Stimulated activated effector memory CD8-positive, alpha-beta T cell treated with anti-CD3 and anti-CD28 coated beads, Interleukin-12 subunit alpha, Interleukin-12 subunit beta, amount 100 ng/mL, for 72 hours (primary cell): Measurements from ENCODE around the gene NREP.

ENCODE experiments used
- ATAC-seq: fragments of 150-1000 bp; cut with Tn5 transposase; 2 replicates; pipeline ENCODE4 v1.10.0; 2021
- DNase-seq, 2 donors: peaks; one replicate each; pipeline ENCODE4 v3.0.0; 2021 to 2022; ENCODE audit warnings: low spot score in 2 of 2
- H3K27ac Mint-ChIP-seq: one replicate; pipeline ENCODE4 v1.8.0; 2022; ENCODE audit warnings: mild to moderate bottlenecking, mixed read lengths
- H3K36me3 Mint-ChIP-seq: one replicate; pipeline ENCODE4 v1.8.0; 2022; ENCODE audit warnings: mild to moderate bottlenecking, mixed read lengths
- H3K4me1 Mint-ChIP-seq: one replicate; pipeline ENCODE4 v1.8.0; 2022; ENCODE audit warnings: mixed read lengths
- H3K4me3 Mint-ChIP-seq: one replicate; pipeline ENCODE4 v1.8.0; 2022; ENCODE audit warnings: mild to moderate bottlenecking, mixed read lengths
- H3K9me3 Mint-ChIP-seq: one replicate; pipeline ENCODE4 v1.8.0; 2022; ENCODE audit warnings: mixed read lengths

NREP gene, protein sequence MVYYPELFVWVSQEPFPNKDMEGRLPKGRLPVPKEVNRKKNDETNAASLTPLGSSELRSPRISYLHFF

DNA sequence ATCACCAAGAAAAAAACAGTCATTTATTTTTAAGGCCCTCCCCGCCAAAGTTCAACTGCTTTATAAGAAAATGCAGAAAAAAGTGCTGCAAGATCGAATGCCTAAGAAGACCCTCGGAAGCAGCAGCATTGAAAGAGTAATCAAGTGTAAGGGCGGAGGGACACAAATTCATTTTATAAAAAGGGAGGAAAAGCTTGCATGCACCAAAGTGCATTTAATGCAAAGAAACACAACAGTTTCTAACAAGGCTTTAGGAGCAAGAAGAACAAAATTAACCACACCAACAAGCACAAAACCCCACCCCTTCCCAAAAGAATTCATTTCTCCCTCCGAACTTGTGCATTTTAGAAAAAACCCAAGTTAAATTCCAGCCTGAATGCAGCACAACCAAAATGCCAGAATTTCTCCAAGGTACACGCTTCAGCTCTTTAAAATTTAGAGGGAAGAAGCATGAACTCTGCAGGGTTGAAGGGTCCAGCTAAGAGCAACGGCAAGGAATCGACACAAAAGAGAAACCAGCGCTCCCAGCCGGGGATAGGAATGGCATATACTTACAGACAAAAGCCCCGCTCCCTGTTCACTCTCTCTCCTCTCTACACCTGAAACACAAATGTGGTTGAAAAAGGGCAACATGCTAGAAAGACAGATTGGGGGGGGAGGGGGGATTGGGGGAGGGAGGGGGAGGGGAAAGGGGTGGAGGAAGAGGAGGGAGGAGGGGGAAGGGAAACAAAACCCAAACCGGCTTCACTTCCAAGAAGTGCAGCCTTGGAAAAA, at the start of gene NREP:
NREP (minus strand) TSS at position 614 of the 774 bp plus-strand sequence. CDS start 1,422 bp downstream, outside the sequence.
- no peaks in the 10 kb centered on the region for H3K36me3 Mint-ChIP-seq
- DNase-seq, result peak in 1 of 2 donors; percentile 49
- no peak for ATAC-seq
- peak within 1 kb of the TSS; percentile 69 for H3K4me3 Mint-ChIP-seq
- no peaks in the 10 kb centered on the region for H3K4me1 Mint-ChIP-seq
- H3K27ac Mint-ChIP-seq, result peak within 1 kb of the TSS; percentile 75
- H3K9me3 Mint-ChIP-seq, result no peaks in the 10 kb centered on the region

DNA sequence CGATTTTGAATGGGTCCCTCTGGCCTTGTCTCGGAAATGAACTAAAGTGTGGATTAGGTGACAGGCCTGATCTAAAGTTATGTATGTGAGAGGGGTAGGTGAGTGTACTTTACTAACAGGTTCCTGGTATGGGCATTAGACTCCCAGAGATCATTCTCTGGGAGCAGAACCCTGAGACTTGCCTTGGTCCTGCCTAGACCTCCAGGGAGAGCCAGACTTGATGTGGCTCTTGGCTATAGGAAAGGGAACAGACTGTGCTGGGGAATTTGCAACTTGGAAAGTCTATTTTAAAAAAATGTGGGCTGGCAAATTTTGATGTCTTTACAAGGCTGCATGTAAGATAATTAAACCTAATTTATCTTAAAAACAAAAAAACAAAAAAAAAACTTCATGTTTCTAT, 49.8 kb upstream of the NREP start:
- H3K4me3 Mint-ChIP-seq, result no peak overlapping the region
- H3K27ac Mint-ChIP-seq, result no peak overlapping the region
- no peaks in the 10 kb centered on the region for H3K4me1 Mint-ChIP-seq
- no peaks in the 10 kb centered on the region for H3K9me3 Mint-ChIP-seq
- ATAC-seq, result no peak
- no peak for DNase-seq
- no peaks in the 10 kb centered on the region for H3K36me3 Mint-ChIP-seq

DNA sequence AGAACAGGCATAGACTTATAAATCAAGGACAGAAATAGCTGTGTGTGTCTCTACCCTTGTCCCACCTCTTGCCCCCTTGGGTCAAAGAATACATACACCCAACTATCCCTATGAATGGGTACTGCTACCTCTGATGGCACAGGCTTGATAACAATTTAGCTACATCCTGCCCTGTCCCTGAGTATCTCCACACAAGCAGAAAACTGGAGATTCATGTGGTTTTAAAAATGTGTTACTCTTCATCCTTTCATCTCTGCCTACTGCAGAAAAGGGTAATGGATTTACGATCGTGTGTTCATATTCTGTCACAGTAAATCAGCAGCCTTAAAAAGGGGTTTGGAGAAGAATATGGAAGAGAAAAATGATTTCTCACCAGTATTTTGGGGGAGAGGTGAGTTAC, 49.2 kb upstream of the NREP start:
- H3K4me1 Mint-ChIP-seq, result no peaks in the 10 kb centered on the region
- no peaks in the 10 kb centered on the region for H3K36me3 Mint-ChIP-seq
- no peak overlapping the region for H3K4me3 Mint-ChIP-seq
- DNase-seq, result no peak
- ATAC-seq, result no peak
- H3K27ac Mint-ChIP-seq, result no peak overlapping the region
- H3K9me3 Mint-ChIP-seq, result no peaks in the 10 kb centered on the region

DNA sequence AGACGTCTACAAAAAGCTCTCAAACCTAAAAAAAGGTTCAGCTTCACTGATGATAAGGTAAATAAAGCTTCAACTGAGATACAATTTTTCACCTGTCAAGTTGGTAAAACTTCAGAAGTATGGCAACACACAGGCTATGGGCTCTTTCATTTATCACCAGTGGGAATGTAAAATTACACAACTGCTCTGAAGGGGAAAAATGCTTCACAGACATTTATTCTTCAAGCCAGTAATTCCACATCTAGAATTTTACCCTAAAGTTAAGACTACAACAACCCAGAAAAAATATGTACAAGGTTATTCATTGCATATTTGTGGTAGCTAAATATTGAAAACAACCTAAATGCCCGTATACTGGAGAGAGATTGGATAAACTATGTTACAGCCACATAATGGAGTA, 48.1 kb upstream of the NREP start:
- H3K9me3 Mint-ChIP-seq, result no peaks in the 10 kb centered on the region
- no peaks in the 10 kb centered on the region for H3K4me1 Mint-ChIP-seq
- no peak overlapping the region for H3K27ac Mint-ChIP-seq
- DNase-seq (no peak), ATAC-seq (no peak)
- no peaks in the 10 kb centered on the region for H3K36me3 Mint-ChIP-seq
- no peak overlapping the region for H3K4me3 Mint-ChIP-seq

DNA sequence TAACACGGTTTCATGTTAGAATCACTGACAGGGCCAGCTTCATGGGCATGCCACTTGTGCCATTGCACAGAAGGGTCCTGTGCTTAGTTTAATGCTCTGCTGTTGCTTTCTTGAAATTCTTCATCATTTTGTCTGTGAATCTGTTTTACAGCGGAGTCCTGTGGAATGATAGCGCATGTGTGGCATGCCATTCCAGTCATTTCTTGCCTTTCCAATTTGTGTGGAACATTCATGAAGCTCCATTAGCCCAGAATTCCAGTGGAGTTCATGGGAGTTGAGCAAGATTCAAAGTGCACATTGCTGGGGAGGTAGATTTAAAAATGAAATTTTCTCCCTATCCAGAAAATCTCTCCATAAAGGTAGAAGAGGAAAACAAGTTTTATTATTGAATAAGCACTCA, 43.4 kb upstream of the NREP start:
- H3K9me3 Mint-ChIP-seq, result peaks cover 2% of the 10 kb centered on the region
- no peak for ATAC-seq
- H3K27ac Mint-ChIP-seq, result no peak overlapping the region
- H3K4me3 Mint-ChIP-seq, result no peak overlapping the region
- no peaks in the 10 kb centered on the region for H3K36me3 Mint-ChIP-seq
- no peak for DNase-seq
- no peaks in the 10 kb centered on the region for H3K4me1 Mint-ChIP-seq

DNA sequence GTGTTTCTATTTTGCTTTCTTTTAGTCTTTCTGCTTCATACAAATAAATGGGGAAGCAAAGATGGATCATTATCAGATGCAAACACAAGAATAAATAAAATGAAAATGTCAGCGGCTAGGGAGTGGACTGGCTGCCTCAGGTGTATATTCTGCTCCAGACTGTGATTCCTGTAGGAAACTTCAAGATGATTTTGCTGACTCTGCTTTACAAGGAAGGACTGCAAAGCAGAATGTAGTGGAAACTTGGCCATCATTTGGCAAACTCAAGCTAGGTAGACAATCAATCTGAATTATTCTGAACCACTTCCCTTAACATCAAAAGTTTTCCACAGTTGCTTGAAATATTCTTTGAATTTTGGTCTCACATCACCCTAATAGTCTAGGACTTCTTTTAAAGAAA, 38.1 kb upstream of the NREP start:
- H3K9me3 Mint-ChIP-seq, result peaks cover 4% of the 10 kb centered on the region
- H3K27ac Mint-ChIP-seq, result no peak overlapping the region
- DNase-seq (no peak), ATAC-seq (no peak)
- H3K4me3 Mint-ChIP-seq, result no peak overlapping the region
- no peaks in the 10 kb centered on the region for H3K4me1 Mint-ChIP-seq
- no peaks in the 10 kb centered on the region for H3K36me3 Mint-ChIP-seq

DNA sequence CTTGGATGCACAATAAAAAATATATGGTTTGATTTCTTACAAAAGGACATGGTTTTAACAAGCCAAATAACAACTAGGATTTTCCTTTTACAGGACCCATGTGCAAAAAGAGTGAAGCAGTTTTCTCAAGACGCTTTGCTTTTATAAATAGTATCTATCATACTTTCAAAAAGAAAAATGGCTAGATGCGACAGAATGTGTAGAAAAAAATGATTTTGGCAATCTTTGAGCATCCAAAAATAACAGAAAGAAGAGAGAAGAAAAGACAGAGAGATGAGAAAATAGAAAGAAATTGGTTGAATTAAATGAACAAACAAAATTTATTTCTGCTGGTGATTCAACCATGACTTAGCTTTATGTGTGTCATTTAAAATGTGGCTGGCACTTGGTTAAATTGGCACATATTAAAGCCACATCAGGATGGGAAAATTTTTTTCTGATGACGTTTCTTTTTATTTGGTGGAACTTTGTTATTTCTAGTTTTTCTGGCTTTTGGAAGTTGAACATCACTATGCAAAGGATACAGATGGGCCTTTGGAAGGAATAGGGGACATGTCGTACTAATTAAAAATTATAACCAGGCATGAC, 35.6 kb upstream of the NREP start:
- DNase-seq (no peak), ATAC-seq (no peak)
- Mint-ChIP-seq H3K36me3 (no peaks in the 10 kb centered on the region), H3K4me3 (no peak overlapping the region), H3K27ac (no peak overlapping the region), H3K9me3 (peaks cover 7% of the 10 kb centered on the region), H3K4me1 (no peaks in the 10 kb centered on the region)

DNA sequence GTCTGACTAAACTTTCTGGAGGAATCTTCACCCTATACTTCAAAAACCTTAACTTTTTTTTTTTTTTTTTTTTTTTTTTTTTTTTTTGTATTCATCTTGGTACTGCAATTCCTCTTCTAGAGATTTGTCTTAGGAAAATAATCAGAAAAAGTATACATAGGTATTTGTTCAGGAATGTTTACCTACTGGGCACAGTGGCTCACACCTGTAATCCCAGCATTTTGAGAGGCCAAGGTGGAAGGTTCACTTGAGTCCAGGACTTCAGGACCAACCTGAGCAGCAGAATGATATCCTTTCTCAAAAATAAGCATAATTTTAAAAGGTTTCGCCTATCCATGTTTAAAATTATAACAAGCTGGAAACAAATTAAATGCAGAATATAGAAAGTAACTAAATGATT, 33.3 kb upstream of the NREP start:
- ATAC-seq (no peak), DNase-seq (no peak)
- H3K4me3 Mint-ChIP-seq, result no peak overlapping the region
- no peaks in the 10 kb centered on the region for H3K36me3 Mint-ChIP-seq
- H3K27ac Mint-ChIP-seq, result no peak overlapping the region
- H3K9me3 Mint-ChIP-seq, result peaks cover 5% of the 10 kb centered on the region
- no peaks in the 10 kb centered on the region for H3K4me1 Mint-ChIP-seq

DNA sequence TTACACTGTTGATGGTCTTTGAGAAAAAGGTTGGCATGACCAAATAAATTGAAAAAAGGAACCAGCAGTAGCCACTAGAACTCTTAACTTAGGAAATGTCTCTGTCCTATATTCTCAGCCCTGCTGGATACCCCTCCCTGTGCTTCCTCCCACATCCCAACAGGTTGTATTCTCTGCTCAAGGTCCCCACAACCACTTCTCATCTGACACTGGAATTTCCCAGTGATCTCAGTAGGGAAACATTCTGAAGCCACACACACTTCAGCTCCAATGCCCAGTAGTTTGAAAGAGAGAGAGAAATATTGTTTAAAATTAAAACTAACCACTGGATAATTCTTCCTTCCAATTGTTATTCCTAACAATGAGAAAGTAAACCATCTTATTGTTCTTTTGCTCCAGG, 30.0 kb upstream of the NREP start:
- ATAC-seq (no peak), DNase-seq (no peak)
- Mint-ChIP-seq H3K9me3 (peaks cover 3% of the 10 kb centered on the region), H3K36me3 (no peaks in the 10 kb centered on the region), H3K4me3 (no peak overlapping the region), H3K27ac (no peak overlapping the region), H3K4me1 (no peaks in the 10 kb centered on the region)

DNA sequence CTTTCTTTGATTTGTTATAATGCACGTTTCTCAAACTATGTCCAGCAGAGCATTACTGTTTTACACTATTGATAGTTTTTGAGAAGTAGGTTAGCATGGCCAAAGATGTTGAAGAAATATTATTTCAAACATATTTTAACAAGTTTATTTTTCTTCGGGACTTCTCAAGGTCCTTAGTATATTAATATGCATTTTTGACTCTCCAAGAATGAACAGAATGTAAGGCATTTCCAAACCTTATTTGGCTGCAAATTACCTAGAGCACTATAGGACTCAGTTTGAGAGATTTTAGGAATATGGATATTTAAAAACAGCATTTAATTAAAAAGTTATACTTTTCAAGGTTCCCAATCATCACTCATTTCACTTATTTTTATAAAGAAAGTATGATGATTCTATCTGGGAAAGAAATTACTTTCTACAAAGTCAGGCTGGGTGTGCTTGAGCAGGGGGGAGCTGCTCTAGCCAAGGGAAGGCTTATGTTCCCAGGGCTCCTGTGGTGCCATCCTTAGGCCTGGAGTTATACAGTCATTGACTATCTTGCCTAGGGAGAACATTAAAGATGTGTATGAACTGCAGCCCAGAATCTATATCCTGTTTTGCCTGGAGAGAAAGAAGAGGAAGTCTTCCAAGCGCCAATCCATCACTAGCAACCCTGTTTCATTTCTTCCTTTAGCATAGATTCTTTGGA, 27.6 kb upstream of the NREP start:
- DNase-seq (no peak), ATAC-seq (no peak)
- Mint-ChIP-seq H3K9me3 (peaks cover 2% of the 10 kb centered on the region), H3K4me3 (no peak overlapping the region), H3K4me1 (no peaks in the 10 kb centered on the region), H3K27ac (no peak overlapping the region), H3K36me3 (no peaks in the 10 kb centered on the region)

DNA sequence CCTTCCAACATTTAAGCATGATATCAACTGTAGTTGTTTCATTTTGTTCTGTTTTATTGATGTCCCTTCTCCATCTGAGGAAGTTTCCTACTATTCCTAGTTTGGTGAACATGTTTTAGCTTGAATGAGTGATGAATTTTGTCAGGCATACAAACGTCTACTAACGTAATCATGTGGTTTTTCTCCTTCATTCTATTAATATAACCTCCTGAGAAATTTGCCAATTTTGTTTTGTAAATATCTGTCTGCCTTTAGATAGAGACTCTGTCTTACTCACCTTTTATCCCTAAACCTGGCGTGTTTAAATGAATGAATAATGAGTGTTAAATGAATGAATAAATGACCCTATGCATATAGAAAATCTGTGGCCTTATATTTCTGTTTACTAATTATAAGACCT, 26.5 kb upstream of the NREP start:
- no peak overlapping the region for H3K4me3 Mint-ChIP-seq
- ATAC-seq (no peak), DNase-seq (no peak)
- no peak overlapping the region for H3K27ac Mint-ChIP-seq
- H3K36me3 Mint-ChIP-seq, result no peaks in the 10 kb centered on the region
- no peaks in the 10 kb centered on the region for H3K4me1 Mint-ChIP-seq
- H3K9me3 Mint-ChIP-seq, result no peaks in the 10 kb centered on the region

DNA sequence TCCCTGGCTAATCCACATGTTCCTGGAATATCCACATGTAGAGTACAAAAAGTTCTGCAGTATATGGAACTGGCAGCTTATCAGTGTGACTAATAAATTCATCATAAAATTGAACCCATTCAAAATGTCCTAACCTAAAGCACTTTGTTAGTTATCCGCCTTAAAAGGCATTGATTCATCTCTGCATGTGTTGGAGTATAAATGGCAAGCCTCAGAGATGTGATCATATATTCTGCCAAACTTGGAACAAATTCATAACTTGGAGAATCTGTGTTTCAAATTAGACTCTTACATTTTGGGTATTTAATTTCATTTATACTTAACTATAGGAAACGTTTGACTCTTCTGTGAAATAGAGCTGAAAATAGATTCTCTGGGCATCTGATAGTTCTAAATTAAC, 25.2 kb upstream of the NREP start:
- H3K4me3 Mint-ChIP-seq, result no peak overlapping the region
- no peak for DNase-seq
- no peaks in the 10 kb centered on the region for H3K9me3 Mint-ChIP-seq
- H3K27ac Mint-ChIP-seq, result no peak overlapping the region
- no peaks in the 10 kb centered on the region for H3K4me1 Mint-ChIP-seq
- ATAC-seq, result no peak
- no peaks in the 10 kb centered on the region for H3K36me3 Mint-ChIP-seq

DNA sequence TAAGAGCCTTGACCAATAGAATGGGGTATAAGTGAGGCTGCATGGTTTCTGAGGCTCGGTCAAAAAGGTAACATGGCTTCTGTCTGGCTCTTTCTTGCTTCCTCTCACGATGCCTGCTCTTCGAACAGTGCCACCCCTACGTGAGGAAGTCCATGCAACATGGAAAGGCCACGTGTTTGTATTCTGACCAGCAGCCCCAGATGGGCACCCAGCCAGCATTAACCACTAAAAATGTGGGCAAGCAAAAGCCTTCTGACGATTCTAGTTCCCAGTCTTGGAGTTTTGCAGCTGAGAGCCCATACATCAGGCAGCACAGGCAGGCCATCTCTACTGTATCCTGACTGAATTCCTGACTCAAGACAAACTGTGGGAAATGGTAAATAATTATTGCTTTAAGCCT, 24.2 kb upstream of the NREP start:
- ATAC-seq (no peak), DNase-seq (no peak)
- Mint-ChIP-seq H3K9me3 (no peaks in the 10 kb centered on the region), H3K36me3 (no peaks in the 10 kb centered on the region), H3K4me1 (no peaks in the 10 kb centered on the region), H3K27ac (no peak overlapping the region), H3K4me3 (no peak overlapping the region)

DNA sequence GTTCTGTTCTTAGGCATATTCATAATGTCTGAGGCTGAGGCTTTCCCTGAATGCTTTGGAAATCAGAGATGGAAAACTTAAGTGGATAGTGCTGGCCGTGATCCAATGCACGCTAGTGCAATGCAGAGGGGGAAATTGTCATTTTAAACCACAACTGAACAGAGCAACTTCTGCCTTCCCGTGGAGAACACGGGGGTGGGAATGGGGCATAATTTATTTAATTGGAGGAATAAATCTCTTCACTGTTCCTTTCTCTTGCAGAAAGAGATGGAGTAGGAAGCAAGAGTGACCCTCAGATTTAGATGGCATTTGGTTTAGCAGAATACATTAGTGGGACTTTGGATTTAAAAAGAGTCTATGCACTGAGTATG, 22.9 kb upstream of the NREP start:
- no peak for ATAC-seq
- Mint-ChIP-seq H3K36me3 (no peaks in the 10 kb centered on the region), H3K4me1 (no peaks in the 10 kb centered on the region), H3K9me3 (no peaks in the 10 kb centered on the region), H3K4me3 (no peak overlapping the region), H3K27ac (no peak overlapping the region)
- no peak for DNase-seq

DNA sequence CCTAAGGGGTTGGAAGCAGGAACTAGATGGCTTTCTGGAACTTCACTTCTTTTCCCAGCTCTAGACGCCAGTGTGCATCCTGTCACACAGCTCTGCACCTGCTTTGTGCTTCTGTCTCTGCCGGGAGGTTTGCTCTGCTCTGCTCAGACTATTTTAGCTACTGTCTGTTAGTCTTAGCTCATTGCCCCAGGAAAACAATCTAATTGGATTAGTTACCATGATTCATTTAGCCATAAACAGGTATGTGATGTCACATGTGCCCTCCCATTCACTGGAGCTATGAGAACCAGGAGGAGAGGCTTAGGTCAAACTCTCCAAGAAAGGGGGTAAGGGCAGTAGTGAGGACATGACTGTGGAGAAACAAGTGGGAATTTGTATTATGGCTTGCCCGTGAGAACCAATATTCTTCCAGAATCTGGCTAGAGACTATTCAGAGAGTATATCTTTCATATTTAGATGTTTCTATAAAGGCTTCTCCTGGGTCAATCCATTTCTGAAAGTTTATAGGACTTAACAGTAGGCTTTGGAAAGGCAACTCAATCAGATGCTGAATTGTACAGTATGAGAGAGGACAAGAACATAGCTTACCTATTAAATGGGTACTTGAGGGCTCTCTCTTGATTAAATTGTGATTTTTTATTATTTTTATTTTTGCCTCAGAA, 22.4 kb upstream of the NREP start:
- DNase-seq, result no peak
- no peaks in the 10 kb centered on the region for H3K9me3 Mint-ChIP-seq
- no peaks in the 10 kb centered on the region for H3K4me1 Mint-ChIP-seq
- no peak overlapping the region for H3K4me3 Mint-ChIP-seq
- no peak for ATAC-seq
- H3K36me3 Mint-ChIP-seq, result no peaks in the 10 kb centered on the region
- H3K27ac Mint-ChIP-seq, result no peak overlapping the region
